HG03025 (cell line): ENCODE measurements around the gene CEP70.
"Not testable (repeated sequence)": the region's sequence is repeated elsewhere in the genome, so short reads cannot be mapped to it uniquely, and the experiment has no call there.

ENCODE experiments used
- ATAC-seq: cut with Tn5 transposase; IDR thresholded peaks from one replicate; pipeline ENCODE4 v1.9.1; 2021; ENCODE audit warnings: mild to moderate bottlenecking, moderate library complexity; ENCODE audit not compliant: unreplicated experiment, low FRiP score

The CEP70 gene

DNA sequence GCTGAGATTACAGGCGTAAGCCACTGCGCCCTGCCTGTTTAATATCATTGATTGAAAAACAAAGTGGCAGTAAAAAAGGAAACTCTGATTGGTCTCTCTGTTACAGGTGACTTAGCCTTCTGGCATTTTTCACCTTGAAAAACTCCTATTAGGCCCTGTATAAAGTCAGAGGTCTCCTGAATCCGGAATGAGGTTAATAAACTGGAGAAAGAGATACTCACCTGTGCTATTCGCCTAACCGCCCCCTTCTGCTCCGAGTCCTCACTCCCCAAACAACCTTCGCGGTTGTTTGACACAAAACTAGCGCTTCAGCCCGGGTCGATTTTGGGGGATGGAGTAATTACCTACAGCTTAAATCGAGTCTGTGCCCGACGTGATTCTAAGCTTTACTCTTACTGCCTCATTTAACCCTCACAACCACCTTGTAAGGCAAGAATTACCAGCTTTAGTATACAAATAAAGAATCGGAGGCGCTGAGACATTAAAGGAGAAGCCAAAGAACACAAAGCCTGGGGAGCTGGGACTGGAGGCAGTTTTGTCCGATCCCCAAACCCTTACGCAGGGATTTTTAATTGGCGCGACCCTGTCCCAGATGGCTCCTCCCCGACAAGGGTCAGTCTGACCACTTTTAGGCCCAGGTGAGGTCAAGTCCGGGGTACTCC lies 441 bp downstream of the CEP70 start:
- ATAC-seq, result no peak

DNA sequence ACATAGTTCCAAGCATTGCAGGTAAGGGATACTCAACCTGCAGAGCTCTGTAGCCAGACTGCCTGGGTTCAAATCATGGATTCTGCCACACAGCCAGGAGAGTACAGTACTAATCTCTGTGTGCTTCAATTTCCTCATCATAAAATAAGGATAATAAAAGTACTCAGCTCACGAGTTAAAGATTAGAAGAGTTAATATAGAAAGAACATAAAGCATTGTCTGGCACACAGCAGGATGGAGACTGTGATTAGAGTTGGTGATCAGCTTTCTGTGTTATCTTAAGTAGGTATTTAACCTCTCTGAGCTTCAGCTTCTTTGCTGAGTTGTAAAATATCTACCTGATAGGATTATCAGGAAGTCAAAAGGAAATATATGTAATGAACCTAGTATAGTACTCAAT lies 2.7 kb downstream of the CEP70 start:
- no peak for ATAC-seq

GRCh38 chr3:138588445-138588844 lies 5.6 kb downstream of the CEP70 start:
- ATAC-seq, result no peak

- no peak for ATAC-seq
Observed at GRCh38 chr3:138587374-138587773, 6.7 kb downstream of the CEP70 start.

GRCh38 chr3:138578961-138579574 lies 15.0 kb downstream of the CEP70 start:
- ATAC-seq, result no peak

DNA sequence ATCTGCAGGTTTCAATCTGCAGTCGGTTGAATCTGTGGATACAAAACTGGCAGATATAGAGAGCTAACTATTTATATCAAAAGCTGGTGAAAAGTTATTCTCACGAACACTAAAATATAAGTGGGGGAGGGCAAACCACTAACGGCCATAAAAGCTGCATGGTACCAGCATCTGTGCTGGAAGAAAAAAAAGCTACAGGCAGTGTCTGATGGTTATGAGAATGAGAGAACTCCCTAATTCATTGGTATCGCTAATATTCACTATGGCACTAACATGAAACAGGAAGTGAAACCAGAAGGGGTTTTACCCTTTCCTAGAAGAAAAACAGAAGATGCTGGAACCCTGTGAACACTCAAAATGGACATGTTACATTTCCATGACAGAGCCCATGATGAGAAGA lies 15.9 kb downstream of the CEP70 start:
- ATAC-seq, result no peak

DNA sequence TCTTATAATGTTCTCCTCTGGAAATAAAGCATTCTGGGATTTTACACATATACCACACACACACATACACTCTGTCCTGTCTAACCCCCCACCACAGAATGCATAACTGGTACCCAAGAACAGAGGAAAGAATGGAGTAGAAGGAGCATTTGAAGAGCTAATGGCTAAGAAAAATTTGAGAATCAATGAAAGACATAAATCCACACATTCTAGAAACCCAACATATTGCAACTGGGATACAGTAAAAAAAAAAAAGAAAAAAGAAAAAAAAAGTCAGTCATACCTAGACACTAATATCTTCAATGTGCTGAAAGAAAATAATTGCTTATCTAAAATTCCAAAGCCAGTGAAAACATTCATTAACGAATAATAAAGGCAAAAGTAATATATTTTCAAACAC lies 20.9 kb downstream of the CEP70 start:
- no peak for ATAC-seq

DNA sequence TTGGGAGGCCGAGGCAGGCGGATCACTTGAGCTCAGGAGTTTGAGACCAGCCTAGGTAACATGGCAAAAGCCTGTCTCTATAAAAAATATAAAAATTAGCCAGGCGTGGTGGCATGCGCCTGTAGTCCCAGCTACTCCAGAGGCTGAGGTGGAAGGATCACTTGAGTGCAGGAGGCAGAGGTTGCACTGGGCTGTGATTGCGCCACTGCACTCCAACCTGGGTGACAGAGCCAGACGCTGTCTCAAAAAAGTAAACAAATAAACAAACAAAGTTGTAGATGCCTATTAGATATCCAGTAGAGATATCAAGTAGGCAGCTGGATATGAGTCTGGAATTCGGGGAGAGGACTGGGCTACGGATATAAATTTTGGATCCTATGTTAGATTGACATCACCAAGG lies 24.4 kb downstream of the CEP70 start:
- not testable (repeated sequence) for ATAC-seq

DNA sequence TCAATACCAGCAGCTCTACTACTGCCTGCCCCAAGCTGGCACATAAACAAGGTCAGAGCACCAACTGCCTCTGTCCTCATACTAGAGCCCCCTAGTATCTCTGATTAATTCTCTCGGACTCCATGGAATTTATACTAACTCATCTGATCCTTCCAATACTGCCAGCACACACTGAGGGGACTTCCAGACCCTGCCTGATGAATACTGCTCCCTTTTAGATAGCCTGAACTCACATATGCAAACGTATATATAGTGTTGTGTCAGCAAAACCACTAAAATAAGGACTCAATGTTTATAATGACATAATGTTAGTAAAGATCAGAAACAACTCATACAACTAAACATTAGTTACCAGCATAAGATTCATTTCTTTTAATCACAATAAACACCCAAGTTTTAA lies 25.0 kb downstream of the CEP70 start:
- no peak for ATAC-seq

DNA sequence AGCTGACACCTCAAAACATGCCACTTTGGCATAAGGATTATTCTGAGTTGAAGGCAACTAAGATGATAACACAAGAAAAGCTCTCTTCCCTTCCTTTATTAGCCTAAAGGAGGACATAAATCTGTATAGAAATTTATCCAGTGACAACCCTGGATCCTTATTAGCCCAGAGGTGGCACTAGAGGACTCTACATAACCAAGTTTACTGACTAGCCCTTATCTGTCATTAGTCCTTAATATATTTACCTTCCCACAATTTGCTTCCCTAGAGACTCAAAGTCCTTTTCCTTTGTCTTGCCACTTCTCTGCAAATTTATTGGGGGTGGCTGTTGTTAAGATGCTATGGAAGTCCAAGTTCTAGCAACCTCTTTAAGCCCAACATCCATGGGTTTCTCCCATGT lies 26.7 kb downstream of the CEP70 start:
- no peak for ATAC-seq

DNA sequence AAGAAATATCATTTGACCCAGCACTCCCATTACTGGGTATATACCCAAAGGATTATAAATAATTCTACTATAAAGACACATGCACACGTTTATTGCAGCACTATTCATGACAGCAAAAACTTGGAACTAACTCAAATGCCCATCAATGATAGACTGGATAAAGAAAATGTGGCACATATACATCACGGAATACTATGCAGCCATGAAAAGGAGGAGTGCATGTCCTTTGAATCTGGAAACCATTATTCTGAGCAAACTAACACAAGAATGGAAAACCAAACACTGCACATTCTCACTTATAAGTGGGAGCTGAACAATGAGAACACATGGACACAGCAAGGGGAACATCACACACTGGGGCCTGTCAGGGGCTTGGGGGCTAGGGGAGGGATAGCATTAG lies 27.8 kb downstream of the CEP70 start:
- ATAC-seq, result not testable (repeated sequence)

DNA sequence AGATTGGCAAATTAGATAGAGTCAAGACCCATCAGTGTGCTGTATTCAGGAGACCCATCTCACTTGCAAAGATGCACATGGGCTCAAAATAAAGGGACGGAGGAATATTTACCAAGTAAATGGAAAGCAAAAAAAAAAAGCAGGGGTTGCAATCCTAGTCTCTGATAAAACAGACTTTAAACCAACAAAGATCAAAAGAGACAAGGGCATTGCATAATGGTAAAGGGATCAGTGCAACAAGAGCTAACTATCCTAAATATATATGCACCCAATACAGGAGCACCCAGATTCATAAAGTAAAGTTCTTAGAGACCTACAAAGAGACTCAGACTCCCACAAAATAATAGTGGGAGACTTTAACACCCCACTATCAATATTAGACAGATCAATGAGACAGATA lies 31.2 kb downstream of the CEP70 start:
- not testable (repeated sequence) for ATAC-seq

DNA sequence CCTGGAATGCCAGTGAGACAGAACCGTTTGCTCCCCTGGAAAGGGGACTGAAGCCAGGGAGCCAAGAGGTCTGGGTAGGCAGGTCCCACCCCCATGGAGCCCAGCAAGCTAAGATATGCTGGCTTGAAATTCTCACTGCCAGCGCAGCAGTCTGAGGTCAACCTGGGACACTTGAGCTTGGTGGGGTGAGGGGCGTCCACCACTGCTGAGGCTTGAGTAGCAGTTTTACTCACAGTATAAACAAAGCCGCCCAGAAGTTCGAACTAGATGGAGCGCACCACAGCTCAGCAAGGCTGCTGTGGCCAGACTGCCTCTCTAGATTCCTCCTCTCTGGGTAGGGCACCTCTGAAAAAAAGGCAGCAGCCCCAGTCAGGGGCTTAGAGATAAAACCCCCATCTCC lies 33.6 kb downstream of the CEP70 start:
- ATAC-seq, result no peak

DNA sequence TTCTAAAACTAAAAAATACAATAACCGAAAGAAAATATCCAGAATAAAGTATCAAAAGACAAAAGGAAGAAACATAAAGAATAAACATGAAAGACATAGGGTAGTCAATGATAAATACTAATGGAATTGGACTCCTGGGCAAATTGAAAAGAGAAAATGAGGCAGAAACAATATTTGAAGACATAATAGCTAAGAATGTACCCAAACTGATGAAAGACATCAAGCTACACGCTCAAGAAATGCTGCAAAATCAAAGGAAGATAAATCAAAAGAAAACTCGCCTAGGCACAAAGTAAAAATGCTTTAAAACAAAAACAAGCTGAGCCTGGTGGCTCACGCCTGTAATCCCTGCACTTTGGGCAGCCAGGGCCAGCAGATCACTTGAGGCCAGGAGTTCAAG lies 34.9 kb downstream of the CEP70 start:
- no peak for ATAC-seq

GRCh38 chr3:138554775-138555174 lies 39.3 kb downstream of the CEP70 start:
- not testable (repeated sequence) for ATAC-seq

DNA sequence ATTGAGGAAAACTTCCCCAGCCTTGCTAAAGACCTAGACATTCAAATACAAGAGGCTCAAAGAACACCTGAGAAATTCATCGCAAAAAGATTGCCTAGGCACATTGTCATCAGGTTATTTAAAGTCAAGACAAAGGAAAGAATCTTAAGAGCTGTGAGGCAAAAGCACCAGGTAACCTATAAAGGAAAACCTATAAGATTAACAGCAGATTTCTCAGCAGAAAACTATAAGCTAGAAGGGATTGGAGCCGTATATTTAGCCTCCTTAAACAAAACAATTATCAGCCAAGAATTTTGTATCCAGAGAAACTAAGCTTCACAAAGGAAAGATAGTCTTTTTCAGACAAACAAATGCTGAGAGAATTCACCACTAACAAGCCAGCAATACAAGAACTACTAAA lies 43.1 kb downstream of the CEP70 start:
- not testable (repeated sequence) for ATAC-seq

DNA sequence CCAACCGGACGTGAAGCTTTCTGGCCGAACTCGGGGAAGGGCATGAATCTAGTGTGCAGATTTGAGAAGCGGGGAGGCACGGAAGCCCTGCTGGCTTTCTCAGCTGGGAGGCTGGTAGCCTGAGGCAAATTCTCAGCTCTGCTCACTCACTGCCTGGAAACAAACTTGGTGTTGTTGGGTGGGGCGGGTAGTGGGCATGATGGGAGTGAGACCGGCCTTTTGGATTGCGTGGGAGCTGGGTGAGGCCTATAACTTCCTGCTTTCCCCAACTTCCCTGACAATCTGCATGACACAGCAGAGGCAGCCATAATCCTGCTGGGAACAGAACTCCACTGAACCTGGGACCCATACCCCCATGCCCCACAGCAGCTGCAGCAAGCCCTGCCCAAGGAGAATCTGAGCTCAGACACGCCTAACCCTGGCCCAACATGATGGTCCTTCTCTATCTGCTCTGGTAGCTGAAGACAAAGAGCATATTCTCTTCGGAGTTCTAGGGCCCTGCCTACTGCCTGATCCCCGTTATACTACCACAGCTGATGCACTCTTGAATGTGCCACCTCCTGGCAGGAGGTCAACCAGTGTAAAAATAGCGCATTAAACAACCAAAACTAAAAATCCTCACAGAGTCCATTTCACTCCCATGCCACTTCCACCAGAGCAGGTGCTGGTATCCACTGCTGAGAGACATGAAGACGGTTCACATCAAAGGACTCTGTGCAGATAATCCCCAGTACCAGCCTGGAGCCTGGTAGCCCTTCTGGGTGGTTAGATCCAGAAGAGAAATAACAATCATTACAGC lies 44.7 kb downstream of the CEP70 start:
- ATAC-seq, result no peak

- ATAC-seq, result no peak
Observed at GRCh38 chr3:138547342-138547975, 46.6 kb downstream of the CEP70 start.

- no peak for ATAC-seq
Observed at GRCh38 chr3:138544546-138544945, 49.5 kb downstream of the CEP70 start.

DNA sequence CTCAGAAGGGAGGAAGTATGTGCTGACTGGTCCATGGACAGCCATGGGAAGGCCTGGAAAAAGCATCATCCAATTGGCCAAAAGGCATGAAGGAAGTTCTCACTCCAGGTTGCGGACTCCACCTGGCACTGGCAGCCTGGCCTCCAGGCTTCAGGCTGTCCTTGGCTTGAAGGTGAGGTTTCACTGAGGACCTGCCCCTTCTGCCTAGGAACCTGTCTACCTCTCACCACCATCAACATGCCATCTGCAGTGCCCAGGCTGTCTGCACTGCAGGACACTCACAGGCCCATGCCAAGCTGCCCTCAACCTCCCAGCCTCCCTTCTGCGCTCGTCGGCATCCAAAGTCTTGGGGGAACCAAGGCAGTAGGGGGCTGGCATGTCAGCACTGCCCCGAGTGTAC lies 51.1 kb downstream of the CEP70 start:
- ATAC-seq, result no peak

DNA sequence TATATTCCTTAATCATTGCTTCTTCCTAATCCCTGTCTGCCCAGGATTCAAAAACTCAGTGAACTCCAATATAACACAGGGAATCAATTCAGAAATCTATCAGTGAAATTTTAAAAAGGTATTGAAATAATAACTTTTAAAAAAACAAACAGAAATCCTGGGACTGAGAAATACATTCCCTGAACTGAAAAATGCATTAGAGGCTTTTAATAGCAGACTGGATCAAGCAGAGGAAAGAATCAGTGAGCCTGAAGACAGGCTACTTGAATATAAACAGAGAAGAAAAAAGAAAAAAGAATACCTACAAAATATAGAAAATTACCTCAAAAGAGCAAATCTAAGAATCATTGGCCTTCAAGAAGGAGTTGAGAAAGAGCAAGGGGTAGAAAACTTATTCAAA lies 54.7 kb downstream of the CEP70 start:
- no peak for ATAC-seq
